HG02678 (cell line): ENCODE results near the gene NPB.

Experiments
- ATAC-seq: cut with Tn5 transposase; IDR thresholded peaks from one replicate; pipeline ENCODE4 v1.9.1; 2021; ENCODE audit warnings: mild to moderate bottlenecking, moderate library complexity; ENCODE audit not compliant: unreplicated experiment

The NPB gene

DNA sequence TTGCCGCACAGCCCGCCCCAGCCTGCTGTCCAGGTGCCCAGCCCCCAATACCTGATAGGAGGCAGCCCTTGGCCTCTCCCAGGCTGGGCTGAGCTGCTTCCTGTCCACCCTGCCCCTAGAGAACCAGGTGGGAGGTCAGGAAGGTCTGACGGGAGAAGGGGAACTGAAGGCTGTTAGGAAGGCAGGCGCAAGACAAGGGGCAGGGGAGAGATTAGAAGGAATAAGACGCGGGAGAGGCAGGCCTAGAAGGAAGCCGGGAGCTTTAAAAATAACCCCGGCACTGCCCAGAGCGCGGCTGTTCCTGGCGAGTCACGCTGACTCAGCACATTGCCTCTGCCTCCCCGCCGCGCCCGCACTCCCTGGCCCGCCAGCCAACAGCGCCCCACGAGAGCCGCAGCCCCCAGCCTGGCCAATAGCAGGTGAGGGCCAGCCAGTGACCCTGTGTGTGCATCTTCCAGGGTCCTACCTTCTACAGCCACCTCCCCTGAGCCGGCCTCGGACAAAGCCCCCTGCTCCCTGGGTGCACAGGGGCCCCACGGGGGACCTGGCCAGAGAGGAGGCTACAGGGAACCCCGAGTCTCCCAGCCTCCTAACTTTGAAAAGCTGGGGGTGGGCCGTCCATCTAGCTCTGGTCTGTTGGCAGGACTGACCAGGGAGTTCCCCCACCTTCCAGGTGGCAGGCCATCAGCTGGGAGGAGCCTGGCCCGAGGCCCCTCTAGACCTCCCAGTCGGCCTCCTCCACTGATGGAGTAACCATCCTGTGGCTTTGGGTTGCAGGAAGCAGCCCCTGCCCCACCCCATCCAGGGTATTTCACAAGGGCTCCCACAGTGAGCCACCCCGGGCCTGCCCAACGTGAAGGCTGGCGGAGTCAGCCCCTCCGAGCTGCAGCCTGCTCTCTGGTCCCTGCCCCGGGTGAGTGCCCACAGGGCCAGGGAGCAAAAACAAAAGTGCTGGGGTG lies 21.5 kb downstream of the NPB start:
- ATAC-seq, result no peak

DNA sequence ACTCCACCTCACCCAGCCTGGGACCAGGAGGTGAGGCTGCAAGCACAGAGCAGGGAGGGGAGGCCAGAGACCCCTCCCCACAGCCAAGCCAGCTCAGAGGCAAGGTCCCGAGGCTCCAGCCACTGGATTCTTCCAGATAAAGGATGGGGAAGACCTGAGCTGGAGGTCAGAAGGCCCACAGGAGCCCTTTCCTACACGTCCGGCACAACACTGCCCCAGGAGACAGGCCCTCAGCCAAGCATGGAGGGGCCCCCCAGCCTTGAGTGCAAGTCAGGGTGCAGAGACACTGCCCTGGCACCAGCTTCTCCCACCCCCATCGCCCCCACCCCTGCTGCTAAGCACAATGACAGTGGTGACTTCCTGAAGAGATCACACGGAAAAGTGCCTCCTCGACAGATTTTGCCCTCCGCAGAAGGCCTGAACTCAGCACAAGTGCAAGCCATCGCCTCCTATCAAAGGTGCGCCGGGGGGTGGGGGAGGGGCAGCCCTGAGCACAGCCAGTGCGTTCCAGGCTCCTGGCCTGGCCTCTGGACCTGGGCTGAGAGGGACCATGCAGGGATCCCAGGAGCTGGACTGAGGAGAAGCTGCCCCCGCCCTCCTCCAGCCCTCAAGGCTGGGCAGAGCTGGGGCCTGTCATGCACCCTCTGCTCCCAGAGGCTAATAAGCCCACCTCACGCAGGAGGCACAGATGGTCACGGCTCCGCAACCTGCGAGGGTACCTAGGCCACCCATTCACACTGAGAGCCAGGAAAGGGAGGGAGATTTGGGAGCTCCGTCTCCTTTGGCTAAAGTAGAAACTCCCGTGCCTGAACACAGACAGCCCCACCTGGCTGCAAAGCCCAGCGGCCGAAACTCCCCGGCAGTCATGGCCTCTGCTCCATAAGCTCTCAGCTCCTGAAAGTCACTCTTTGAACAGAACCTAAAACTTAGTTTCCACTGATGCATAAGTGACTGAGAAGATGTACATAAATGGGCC lies 22.8 kb downstream of the NPB start:
- ATAC-seq, result no peak

DNA sequence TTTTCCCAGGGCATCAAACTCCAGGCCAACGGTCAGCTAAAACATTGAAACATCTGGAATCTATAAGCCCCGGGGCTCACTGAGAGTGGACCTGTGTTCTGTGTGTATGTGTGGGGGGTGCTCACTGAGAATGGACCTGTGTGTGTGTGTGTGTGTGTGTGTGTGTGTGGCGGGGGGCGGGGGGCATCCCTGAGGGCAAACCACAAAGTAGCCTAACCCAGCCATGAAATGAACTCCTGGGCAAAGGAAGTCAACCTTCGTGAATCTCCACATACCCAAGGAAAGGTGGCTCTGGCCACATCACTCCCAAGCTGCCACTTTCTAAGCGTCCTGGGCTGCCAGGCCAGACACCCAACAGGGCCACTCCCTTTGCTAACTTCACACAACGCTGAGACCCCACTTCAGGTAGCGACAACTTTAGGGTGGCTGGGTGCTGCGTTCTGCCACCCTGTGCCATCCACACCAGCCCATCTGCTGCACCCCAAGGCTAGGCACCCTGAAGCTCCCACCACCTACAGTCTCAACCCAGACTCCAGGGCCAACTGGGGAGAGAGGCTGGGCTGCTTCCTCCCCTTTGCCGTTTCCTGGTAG lies 23.9 kb downstream of the NPB start:
- ATAC-seq, result no peak

DNA sequence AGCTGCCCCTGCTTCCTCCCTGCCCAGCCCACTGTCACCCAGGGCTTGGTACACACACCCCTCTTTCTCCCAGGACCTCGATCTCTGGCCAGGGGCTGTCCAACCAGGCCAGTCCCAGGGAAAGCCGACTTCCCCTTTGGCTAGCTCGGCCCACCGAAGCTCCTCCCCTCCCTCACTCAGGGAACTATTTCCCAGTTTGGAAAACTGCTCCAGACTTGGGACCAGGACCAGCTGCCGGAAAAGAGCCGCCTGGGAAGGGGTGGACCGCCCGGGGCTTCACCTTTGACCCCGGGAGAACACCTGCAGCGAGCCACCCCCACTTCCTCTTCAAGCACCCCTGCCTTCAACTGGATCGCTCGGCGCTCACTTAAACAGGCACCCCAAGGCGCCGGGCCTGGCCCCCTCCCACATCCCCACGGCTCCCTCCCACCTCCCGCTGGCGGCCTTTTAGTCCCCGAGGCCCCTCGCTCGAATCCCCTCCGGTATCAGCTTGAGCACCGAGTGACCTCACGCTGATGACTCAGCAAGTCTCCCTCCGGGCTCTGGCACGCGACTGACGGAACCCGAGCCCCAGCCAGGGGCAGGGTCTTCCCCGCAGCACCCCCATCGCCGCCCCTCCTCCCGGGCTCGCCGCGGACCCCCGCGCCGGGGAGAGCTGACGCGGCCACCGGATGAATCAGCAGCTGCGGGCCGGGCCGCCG lies 24.6 kb downstream of the NPB start:
- peak; percentile 18 for ATAC-seq

DNA sequence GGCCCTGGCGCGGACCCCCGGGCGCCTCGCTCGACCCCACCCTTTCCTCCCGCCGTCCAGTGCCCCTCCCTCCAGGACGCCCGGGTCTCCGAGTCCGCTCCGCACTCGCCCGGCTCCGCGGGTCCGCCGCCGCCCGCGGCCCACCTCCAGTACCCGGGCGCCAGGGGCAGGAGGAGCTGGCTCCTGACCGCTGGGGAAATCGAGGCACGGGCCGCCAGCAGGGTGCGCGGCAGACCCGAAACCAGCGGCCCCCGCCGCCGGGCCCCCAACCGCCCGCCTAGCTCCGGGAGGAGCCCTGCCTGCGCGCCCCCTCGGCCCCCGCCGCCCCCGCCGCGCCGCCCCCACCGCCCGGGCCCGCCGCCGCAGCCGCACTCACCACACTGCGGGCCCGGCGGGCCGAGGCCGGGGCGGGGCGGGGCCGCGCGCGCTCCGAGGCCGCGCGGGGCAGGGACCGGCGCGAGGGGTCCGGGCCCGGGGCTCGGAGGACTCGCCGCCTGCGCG lies 25.2 kb downstream of the NPB start:
- peak; percentile 8 for ATAC-seq

DNA sequence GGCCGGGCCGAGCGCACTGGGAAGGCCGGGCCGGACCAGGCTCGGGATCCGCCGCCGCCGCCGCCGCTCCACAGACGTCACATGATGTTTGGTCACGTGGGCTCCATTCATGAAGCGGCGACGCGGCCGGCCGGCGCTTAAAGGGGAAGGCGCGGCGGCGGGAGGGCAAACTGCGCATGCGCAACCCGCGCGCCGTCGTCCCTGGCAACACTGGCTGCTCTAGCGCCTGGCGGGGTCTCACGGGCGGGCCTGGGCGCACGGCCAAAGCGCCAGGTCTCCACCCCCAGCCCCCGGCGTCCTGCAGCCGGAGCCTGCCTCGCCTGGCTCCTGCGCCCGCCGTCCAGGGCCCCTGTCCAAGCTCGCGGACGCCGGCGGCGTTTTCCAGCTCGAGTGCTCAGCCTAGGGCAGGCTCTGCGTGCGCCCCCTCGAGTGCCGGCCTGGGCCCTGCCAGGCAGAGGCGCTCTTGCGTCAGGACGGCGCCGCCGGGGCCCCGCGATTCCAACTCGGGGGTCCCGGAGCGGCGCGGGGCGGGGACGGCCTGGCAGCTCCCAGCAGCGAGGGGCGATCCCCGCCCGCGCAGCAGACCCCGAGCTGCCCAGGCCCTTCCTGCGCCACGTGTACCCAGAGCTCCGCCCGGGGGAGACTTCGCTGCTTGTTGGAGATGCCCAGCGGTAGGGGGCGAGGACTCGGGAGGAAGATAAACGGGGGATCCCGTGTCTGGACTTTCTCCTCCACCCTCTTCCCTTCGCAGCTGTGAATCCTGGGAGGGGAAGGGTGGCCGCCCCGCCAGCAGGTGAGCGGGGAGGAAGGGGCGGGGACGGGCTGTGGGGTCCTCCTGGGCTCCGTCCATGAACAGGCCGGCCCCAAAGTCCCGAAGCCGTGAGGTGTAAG lies 25.9 kb downstream of the NPB start, which contains the start of gene MAFG:
TSS of gene MAFG (minus strand) at position 83 of the 891 bp plus-strand sequence. CDS start 4,550 bp downstream, outside the sequence.
- peak; percentile 70 for ATAC-seq

DNA sequence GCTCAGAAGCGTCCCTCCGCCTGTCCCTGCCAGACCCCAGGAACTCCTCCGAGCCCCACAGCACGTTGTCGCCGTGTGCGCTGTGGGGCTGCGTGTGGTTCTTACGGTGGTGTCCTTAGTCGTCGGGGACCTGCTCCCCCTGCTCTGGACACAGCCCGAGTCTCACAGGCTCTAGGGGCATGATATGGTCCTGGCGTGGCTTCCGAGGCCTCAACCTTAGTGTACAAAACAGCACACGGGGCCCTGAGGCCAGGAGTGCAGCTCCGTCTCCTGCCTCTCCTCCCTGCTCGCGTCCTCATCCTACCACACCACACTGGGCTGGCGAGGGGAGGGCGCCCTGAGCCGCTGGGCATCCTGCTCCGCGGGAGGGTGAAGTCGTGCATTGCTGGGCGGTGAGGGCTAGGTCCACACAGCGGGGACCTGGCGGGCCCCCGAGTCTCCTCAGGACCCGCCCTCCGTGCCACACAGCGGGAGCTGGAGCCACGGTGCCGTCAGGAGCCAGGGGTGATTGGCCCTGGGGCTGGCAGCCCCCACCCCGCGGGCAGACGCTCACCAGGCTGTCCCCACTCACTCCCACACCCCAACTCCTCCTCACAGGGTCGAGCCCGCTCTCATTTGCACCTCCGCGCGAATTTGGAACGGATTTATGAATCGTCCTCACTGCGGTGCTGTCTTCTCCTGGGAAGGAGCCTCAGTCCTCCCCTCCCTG lies 26.7 kb downstream of the NPB start:
- ATAC-seq, result no peak

DNA sequence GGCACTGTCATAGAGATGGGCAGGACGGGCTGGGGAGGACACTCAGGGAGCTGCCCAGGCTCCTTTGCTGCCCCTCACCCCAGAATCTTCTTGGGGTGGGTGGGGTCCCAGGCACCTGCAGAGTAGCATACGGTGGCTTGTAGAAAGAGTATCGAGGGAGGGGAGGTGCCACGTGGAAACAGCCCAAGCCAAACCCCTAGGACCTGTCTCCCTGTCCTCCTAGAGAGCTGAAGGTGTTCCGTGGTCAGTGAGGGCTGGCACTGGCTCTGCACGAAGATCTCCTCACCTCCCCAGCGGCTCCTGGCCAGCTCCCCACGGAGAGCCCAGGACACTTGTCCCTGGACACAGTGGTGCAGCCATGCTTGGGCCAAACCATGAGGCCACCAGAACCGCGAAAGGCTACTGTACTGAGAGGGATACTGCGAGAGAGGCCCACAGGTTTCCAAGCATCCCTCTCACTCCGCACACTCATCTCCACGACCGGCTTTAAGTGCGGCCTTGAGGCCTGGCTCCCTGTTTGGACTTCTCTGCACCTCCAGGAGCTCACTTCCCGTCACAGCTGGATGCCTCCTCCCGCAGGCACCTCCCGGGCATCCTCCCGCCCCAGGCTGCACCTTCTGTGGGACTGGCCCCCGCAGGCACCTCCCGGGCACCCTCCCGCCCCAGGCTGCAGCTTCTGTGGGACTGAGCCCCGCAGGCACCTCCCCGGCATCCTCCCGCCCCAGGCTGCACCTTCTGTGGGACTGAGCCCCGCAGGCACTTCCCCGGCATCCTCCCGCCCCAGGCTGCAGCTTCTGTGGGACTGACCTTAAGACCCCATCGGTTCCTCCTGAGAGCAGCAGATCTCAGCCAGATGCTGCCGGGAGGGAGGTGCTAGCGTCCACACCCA lies 27.5 kb downstream of the NPB start:
- no peak for ATAC-seq

DNA sequence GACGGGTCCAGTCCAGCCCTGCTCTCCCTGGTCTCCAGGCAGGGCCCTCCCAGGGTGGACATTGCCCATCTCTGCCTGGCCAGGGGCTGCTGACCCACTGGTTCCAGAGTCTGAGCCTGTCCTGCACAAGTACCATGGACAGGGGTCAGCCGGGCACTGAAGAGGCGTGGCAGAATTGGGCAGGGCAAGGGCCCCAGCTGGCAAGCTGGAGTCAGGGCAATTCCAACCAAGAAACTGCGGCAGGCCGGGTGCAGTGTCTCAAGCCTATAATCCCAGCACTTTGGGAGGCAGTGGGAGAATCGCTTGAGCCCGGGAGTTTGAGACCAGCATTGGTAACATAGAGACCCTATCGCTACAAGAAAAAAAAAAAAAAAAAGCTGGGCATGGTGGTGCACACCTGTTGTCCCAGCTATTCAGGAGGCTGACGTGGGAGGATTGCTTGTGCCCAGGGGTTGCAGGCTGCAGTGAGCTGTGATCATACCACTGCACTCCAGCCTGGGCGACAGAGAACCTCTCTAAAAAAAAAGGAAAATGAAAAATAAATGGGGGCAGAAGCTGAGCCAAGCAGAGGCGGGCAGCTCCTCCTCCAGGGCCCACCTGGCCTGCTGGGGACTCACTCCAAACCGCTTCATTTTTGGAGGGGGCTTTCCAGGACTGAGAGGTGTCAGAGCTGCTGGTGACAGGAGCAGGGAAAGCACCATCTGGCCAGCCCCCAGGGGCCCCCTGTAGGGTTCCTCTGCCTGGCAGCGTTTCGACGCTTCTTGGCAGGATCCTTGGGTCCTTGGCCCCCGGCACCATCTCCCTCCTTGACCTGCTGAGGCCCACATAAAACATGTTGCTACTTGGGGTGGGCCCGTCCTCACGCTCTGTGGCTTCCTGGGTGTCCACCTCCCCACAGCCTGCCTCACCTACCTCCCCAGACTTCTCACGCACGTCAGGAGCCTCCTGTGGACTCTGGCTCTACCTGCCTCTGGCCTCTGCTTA lies 28.4 kb downstream of the NPB start:
- no peak for ATAC-seq

DNA sequence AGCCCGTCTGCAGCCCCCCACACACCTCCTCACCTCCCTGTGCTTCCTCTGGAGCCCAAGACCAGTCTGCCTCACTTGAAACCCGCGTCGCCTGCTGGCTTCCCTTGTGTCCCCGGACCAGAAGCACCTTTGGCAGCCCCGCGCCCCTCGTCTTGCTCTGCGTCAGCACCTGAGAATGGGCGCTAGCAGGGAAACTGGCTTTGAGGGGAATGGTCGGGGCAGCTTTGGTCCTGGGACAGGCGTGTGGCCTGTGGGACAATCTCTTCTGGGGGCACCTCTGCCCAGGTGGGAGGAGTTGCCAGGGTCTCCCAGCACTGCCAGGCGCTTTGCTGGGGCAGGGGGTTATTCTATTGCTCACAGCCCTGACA lies 29.1 kb downstream of the NPB start:
- ATAC-seq, result no peak

DNA sequence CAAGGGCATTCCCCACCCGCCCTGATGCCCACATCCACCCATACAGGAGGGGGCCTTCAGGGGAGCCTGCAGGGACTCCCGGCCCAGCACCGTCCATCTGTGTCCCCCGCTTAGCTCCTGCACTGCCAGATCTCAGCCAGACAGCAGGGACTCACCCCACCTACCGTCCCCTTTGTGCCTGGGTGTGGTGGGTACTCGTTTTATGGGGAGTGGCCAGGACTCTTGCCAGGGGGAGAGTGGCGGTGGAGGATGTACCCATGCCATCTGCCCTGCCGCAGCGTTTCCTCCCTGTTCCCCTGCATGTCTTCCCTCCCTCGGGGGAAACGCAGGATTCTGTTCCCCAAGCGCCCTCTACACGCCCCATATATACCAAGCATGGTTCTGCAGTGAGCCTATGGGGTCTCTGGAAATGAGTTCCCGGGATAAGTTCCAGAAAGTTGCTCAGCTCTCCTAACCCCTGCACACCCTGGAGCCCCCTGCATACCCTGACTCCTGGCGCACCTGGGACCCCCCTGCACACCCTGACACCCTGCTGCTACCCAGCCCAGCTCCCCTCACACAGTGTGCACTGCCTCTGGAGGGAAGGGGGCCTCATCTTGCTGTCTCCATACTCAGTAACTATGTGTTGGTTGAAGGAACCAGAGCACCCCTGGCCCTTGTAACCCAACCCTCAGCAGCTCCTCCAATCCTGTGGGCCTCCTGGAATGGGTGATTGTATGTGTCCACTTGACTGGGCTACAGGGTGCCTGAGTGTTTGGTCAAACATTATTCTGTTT lies 29.7 kb downstream of the NPB start:
- ATAC-seq, result no peak

DNA sequence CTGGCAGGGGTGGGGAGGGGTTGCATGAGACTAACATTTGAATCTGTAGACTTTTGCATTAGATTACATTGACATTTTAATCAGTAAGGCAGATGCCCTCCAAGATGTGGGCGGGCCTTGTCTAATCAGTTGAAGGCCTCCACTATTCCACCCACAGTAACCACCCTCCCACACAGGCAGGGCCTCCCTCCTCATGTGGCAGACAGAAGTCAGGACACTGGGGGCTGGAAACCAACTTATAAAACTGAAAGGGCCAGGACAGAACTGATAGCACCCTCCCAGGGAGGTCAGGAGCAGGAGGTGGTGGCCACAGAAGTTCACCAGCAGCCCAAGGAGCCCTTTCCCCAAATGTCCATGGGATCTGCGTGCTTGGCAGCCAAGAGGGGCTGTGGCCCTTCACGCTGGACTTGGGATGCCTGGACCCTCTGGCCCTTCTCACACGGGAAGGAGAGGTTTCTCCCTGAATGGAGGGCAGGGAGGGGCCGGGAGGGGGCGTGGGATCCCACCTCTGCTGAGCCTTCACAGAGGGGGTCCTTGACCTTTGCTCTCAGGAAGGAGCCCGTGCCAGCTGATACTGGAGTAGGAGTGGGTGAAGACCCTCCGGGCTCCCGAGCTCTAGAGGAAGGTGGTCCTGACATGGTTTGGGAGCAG lies 30.4 kb downstream of the NPB start:
- ATAC-seq, result no peak

DNA sequence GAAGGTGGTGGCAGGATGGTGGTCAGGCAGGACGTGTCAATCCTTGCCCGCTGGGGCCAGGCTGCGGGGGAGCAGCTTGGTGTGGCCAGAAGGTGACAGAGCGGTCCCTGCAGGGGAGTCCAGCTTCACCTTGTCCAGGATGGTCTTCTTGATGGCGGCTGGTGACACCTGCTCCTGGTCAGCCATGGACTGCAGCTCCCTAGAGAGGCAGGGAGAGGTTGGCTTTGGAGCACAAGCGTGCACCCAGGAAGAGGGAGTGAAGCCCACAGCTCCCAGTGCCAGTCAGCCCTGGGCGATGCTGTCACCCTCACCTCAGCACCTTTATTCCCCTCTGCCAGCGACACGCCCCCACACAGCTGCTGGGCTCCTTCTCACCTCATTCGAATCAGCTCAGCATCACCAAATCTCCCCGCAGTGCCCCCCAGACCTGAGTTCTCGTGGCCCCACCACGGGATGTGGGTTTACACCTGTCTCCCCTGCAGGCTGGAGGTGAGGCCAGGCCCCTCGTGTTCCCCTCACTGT lies 31.2 kb downstream of the NPB start:
- no peak for ATAC-seq

DNA sequence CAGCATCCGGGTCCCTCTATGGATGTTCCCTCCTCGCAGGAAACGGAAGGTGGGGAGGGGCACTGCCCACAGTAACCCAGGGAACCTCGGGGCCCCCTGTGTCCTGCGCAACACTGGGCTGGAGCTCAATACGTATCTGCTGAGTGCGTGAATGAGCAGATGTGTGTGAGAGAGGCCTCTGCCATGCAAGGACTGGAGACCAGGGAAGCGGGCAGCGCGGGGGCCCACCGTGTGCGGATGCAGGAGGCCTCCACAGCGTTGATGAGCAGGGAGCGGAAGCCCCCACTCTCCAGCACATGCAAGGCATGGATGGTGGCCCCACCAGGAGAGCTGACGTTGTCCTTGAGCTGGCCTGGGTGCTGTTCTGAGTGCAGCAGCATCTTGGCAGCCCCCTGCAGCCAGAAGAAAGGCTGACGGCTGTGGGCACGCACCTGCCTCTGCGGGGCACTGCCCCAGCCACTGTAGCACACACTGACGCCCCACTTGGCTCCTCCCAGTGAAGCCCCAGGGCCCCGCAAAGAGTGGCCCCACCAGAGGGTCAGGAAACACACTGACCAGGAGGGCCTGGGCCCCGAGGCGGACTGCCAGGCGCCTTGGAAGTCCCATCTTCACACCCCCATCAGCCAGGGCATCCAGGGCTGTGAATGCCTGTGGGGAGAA lies 32.2 kb downstream of the NPB start:
- ATAC-seq, result no peak
